ENCODE data around the gene ARHGAP31.
"Not testable (repeated sequence)": the region's sequence is repeated elsewhere in the genome, so short reads cannot be mapped to it uniquely, and the experiment has no call there.

The ARHGAP31 gene

DNA sequence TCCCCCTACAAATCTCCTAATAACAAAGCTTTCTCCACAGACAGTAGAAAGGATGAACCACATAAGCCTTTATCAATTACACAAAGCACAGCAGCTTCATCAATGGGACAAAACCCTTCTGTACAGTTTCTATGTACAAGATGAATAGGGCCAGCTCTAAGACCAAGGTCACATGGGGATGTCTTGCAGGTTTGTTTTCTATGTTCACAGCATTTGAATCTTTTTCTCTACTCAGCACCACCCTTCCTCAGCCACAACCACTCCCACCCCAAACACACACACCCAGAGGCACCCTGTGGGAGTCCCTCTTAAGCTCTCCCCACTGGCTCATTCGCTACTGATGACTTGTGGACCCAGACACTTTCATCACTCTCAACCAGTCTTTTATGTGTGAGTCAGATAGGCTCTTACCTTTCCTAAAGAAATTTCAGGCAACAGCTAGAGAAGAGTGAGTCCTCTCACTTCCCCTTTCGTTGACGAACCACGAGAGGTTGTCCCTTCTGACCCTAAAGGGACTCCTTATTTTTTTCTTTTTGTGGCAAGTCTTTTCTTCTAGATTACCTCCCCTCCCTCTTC lies 57.9 kb downstream of the ARHGAP31 start:
- no peak for FAIRE-seq

GRCh38 chr3:119352863-119353527 lies 58.8 kb downstream of the ARHGAP31 start:
- no peak for FAIRE-seq

GRCh38 chr3:119355608-119356007 lies 61.4 kb downstream of the ARHGAP31 start:
- FAIRE-seq = not testable (repeated sequence)

DNA sequence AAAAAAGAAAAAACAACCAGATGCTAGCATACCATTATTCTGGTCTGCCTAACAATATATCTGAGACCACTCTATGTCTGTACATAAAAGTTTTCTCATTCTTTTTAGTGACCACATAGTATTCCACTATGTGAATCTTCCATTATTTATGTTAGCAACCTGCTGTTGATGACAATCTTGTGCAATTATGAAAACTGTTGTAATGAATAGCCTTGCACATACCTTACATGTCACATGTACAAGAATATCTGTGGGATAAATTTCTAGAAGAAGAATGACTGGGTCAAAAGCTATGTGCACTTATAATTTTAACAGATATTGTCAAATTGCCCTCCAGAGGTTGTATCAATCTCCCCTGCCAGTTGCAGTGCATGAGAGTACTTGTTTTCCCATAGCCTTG lies 62.5 kb downstream of the ARHGAP31 start:
- FAIRE-seq = no peak

DNA sequence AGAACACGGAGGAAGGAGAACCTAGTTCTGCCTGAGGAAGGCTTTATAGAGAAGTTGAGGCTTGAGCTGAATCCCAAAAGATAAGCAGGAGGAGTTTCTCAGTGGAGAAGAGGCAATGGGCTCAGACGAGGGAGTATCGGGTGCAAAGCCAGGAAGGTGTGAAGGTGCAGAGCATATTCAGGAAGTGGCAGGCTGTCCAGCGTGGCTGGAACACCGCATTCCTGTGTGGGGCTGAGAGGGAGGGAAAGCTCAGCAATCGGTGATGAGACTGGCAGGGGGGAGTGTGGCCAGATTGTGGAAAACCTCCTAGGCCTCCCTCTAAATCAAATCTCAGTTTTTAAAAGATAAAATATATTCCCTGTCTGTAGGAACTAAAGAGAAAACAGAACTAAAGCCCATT lies 63.0 kb downstream of the ARHGAP31 start:
- no peak for FAIRE-seq

GRCh38 chr3:119359476-119360326 lies 65.5 kb downstream of the ARHGAP31 start:
- FAIRE-seq = no peak

- no peak for FAIRE-seq
These were observed 66.7 kb downstream of the ARHGAP31 start for GRCh38 chr3:119360736-119361462.

GRCh38 chr3:119362010-119362409 lies 67.8 kb downstream of the ARHGAP31 start:
- FAIRE-seq = no peak

- no peak for FAIRE-seq
These were observed 69.0 kb downstream of the ARHGAP31 start for GRCh38 chr3:119362940-119363725.

DNA sequence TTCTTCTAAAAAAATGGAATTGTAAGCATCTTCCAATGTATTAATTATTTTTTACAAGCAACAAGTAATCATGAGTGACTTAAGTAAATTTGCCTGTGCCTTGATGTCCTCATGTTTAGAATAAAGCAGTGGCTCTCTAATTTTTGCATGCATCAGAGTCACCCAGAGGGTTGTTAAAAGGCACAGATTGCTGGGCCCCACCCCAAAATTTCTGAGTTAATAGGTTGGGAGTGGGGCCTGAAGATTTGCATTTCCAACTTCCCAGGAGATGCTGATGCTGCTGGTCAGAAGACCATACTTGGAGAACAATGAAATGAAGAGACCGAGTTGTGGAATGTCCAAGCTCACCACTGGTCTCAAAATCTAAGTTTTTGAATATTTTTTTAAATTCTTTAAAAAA lies 70.2 kb downstream of the ARHGAP31 start:
- FAIRE-seq = no peak

DNA sequence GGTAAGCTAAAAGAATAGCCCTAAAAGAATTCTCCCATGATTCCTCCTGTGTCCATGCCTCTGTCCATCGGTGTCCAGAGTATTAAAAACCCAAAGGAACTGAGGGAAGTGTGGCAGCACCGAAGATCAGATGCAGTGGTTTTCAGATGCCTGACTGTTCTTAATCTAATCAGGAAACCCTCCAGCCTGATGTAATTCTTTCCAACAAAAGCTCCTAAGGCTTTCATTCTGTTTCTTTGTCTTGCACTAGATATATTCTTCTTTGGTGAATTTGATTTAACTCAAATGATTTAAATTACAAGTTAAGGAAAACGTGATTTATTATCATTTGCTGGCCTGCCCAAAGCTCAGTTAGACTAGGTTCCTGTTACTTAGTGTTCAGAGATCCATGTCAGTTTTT lies 71.2 kb downstream of the ARHGAP31 start:
- no peak for FAIRE-seq

DNA sequence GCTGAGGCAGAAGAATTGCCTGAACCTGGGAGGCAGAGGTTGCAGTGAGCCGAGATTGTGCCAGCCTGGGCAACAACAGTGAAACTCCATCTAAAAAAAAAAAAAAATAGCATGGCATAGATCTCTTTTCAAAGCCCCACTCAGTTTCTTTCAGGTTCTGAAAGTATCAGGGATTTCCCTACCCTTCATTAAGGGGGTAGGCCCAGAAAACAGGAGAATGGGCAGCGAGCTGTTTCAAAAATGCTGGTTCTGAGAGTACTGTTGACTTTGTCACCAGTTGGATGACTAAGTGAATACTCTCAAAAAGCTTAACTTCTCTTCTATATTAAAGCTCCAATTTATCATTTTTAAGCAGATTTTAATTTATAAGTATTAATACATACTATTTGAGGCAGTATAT lies 72.8 kb downstream of the ARHGAP31 start:
- FAIRE-seq = no peak

- FAIRE-seq = no peak
These were observed 74.1 kb downstream of the ARHGAP31 start for GRCh38 chr3:119368298-119368697.

DNA sequence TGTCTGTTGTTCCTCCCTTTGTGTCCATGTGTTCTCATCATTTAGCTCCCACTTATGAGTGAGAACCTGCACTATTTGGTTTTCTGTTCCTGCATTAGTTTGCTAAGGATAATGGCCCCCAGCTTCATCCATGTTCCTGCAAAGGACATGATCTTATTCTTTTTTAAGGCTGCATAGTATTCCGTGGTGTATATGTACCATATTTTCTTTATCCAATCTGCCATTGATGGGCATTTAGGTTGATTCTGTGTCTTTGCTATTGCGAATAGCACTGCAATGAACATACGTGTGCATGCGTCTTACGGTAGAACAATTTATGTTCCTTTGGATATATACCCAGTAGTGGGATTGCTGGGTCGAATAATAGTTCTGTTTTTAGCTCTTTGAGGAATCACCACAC lies 77.6 kb downstream of the ARHGAP31 start:
- FAIRE-seq = not testable (repeated sequence)

DNA sequence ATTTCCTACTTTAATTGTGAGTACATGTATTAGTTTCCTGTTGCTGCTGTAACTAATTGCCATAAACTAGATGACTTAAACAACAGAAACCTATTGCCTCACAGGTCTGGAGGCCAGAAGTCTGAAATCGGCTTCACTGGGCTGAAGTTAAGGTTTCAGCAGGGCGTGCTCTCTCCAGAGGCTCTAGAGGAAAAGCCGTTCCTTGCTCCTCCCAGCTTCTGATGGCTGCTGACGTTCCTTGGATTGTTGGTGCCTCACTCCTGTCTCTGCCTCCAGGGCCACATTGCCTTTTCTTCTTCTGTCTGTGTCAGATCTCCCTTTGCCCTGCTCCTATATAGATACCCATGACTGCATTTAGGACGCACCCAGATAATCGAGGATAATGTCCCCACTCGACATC lies 80.9 kb downstream of the ARHGAP31 start:
- FAIRE-seq = no peak

- FAIRE-seq = no peak
These were observed 81.3 kb downstream of the ARHGAP31 start for GRCh38 chr3:119375510-119375909.

GRCh38 chr3:119376758-119377157 lies 82.6 kb downstream of the ARHGAP31 start:
- FAIRE-seq = no peak

DNA sequence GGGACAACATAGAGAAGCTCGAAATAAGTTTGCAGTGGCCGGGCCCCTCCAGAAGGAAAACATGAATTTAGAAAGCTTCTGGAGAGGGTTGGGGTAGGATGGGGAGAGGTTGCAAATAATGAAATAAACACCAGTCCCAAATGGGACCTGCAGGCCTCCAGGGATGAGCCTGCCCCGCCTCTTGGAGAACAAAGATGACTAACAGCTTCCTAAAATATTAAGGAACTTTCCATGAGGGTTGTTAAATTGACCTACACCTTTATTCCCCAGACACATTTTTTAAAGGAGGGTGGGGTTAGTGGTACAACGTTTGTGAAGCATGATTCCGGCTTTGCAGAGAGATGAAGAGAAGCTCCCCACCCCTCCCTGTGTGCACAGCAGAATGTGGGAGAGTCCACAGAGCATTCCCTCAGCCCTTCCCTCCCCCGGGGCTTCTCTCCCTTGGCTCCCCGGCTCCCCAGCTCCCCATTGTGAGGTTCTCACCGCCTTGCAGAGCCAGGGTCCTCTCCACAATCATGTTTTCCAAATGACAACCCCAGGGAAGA lies 84.1 kb downstream of the ARHGAP31 start:
- FAIRE-seq = no peak

DNA sequence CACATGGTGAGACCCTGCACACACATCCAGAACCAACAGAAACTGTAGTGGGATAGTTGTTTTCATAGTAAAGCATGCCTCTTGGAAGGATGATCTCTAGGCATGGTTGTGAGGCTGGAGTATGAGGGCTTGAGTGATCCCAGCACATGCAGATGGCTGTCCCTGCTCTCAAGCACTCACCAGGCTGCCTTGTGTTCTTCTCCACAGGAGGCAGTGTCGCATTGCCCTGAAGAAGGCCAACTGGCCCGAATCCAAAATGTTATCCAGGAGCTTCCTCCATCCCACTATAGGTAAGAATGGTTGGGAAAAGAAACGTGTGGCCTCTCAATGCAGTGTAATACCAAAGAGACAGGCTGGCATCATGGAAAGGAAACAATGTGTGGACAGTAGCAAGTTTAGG lies 86.5 kb downstream of the ARHGAP31 start:
- FAIRE-seq = no peak

DNA sequence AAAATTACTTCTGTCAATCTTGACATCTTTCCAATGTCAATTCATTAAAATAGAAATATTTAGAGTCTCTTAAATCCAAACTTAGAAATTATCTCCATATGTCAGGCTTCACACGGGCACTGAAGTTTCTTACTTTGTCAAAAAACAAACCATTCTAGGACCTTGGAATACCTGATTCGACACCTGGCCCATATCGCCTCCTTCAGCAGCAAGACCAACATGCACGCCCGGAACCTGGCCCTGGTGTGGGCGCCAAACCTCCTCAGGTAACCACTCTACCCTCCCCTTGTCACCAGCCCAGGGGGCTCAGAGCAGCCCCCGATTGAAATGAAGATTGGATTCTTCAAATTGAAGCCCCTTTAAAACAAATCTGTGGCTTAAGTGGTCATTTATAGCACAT lies 88.0 kb downstream of the ARHGAP31 start:
- FAIRE-seq = no peak

DNA sequence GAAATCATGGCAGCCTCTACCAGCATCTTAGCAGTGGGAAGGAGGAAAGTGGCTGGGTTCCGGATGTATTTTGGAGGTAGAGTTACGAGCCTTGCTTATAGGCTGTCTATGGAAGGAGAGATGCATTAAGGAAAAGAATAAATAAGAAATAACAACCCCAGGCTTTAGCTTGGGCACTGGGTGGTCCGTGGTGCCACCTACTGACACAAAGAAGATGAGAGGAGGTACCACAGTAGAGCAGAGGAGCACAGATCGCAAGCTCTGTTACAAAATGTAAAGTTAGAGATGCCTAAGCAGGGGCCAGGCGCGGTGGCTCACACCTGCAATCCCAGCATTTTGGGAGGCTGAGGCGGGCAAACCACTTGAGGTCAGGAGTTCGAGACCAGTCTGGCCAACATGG lies 94.4 kb downstream of the ARHGAP31 start:
- no peak for FAIRE-seq

GRCh38 chr3:119395923-119396358 lies 101.8 kb downstream of the ARHGAP31 start:
- no peak for FAIRE-seq

Data from G401.6 (cell line).